ENCODE measurements around the gene MIA. TPM values are rescaled to one million over a fixed set of nuclear protein-coding genes. Genes with fewer than 3 reads are reported as not detected.
A peak's percentile ranks its signal among the peaks of the same experiment; 100 is the strongest.
"Not testable (repeated sequence)": the region's sequence is repeated elsewhere in the genome, so short reads cannot be mapped to it uniquely, and the experiment has no call there.

MIA gene
- total RNA-seq, 1 experiment from 2014 or later: 234 TPM

- DNase-seq (ENCODE audit: low read depth, low spot score): peak; percentile 14
- in situ Hi-C loops (cut with HindIII; ENCODE audit: low pct_unique_long_range_greater_than_20kb, low sequenced_read_pairs): no loop called here
Observed at GRCh38 chr19:40807147-40808020, 32.1 kb downstream of the MIA start.

GRCh38 chr19:40808021-40808325 is 32.7 kb downstream of the MIA start:
- in situ Hi-C loops (cut with HindIII; ENCODE audit: low pct_unique_long_range_greater_than_20kb, low sequenced_read_pairs): no loop called here
- DNase-seq (ENCODE audit: low read depth, low spot score): no peak

DNA sequence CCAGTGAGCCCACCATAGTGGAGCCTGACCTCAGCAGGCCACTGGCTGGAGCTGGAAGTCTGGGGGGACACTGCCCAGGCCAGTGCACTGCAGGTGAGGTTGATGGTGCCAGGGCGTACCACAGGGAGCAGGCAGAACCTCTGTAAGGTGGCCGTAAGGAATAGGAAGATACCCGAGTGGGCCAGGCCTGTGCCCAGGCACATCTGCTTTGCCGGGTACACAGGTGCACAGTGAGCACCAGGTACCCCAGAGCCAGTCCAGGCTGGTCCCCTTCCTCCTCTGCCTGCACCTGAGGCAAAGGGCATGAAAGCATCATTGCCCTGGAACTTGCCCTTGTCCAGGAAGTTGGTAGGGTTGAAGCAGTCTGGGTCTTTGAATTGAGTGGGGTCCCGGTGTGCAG is 33.2 kb downstream of the MIA start:
- in situ Hi-C loops (cut with HindIII; ENCODE audit: low pct_unique_long_range_greater_than_20kb, low sequenced_read_pairs): no loop called here

GRCh38 chr19:40809358-40810086 is 34.2 kb downstream of the MIA start:
- in situ Hi-C loops (cut with HindIII; ENCODE audit: low pct_unique_long_range_greater_than_20kb, low sequenced_read_pairs): no loop called here

More for the DNA sequence above, 33.2 kb downstream of the MIA start:
- DNase-seq (ENCODE audit: low read depth, low spot score): no peak

GRCh38 chr19:40810160-40810559 is 34.8 kb downstream of the MIA start:
- DNase-seq (ENCODE audit: low read depth, low spot score): no peak
- in situ Hi-C loops (cut with HindIII; ENCODE audit: low pct_unique_long_range_greater_than_20kb, low sequenced_read_pairs): no loop called here

More at GRCh38 chr19:40809358-40810086, 34.2 kb downstream of the MIA start:
- DNase-seq (ENCODE audit: low read depth, low spot score): no peak

- in situ Hi-C loops (cut with HindIII; ENCODE audit: low pct_unique_long_range_greater_than_20kb, low sequenced_read_pairs): not testable (repeated sequence)
- peak; percentile 61 for DNase-seq (ENCODE audit: low read depth, low spot score)
Observed at GRCh38 chr19:40810649-40811408, 35.5 kb downstream of the MIA start.

DNA sequence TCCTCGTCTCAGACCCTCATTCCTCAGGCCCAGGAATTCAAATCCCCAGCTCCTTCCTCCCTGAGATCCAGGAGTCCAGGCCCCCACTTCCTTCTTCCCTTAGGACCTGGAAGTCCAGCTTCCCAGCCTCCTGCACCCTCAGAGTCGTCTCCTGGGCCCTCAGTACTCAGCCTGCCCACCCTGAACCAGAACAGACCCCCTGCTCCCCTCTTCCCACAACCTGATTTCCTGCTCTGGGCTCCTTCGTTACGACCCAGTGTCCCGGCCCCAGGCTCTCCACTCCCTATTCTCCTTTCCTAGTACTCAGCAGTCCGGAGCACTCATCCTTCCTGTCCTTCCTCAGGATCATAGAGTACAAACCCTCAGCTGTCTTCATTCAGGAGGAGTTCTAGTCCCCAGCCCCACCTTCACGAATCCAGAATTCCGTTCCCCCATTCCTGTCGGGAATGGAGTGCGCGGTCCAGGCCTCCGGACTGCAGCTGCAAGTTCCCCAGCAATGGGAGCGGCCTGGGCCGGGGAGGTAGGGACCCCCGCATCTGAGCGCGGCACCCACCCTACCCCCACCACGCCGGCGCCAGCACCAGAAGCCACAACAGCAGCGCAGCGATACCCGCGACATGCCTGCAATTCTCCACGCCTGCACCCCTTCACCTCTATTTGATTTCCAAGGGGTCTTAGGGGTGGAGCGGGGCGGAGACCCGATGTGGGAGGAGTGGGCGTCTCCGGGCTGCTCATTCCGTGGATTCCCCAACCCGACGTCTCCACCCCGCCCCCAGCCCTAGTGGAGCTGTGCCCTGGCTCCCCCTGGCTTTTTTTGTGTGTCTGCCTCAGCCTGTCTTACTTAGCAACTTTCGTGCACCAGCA is 36.4 kb downstream of the MIA start:
- in situ Hi-C loops (cut with HindIII; ENCODE audit: low pct_unique_long_range_greater_than_20kb, low sequenced_read_pairs): no loop called here
- DNase-seq (ENCODE audit: low read depth, low spot score): no peak

DNA sequence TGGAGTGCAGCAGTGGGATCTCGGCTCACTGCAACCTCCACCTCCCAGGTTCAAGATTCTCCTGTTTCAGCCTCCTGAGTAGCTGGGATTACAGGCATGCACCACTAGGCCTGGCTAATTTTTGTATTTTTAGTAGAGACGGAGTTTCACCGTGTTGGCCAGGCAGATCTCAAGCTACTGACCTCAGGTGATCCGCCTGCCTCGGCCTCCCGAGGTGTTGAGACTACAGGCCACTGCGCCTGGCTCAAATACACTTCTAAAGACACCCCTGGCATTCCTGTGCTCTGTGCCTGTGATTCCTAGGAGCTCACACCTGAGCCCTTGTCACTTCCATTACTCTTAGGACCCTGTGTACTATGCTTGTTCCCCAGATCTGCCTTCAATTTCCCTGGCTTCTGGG is 37.2 kb downstream of the MIA start:
- DNase-seq (ENCODE audit: low read depth, low spot score); in situ Hi-C loops (cut with HindIII; ENCODE audit: low pct_unique_long_range_greater_than_20kb, low sequenced_read_pairs): not testable (repeated sequence)

DNA sequence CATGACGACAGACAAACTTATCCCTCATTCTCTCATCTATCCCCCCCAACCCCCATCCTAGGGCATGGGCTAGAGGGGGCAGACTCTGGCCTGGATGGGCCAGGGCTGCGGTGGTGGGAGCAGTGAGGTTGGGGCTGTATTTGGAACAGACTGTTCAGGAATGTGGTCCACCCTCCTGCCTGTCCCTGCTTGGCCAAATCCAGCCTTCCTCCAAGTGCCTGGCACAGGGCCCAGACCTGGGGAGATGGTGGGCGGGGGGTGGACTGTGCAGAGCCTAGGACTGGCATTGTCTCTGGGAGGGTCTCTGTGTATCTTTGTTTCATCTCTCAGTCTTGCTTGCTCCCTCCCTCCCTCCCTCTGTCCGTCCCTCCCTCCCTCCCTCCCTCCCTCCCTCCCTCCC is 37.9 kb downstream of the MIA start:
- in situ Hi-C loops (cut with HindIII; ENCODE audit: low pct_unique_long_range_greater_than_20kb, low sequenced_read_pairs): no loop called here
- DNase-seq (ENCODE audit: low read depth, low spot score): no peak

DNA sequence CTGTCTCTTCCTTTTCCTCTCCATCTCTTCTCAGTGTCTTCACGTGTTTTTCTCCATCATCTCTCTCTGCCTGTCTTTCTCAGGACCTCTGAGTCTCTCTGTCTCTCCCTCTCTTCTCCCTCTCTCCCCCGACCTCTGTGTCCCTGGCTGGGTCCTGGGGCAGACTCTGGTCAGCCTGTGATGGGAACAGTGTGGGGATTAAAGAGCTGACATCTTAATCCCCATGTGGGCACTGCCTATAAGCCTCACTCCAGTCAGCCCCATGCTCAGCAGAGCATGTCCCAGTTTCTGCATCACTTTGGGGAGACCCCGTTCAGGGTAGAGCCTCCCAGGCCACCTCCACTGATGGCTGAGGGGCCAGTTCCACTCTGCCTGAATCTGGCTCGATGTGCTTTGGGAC is 39.9 kb downstream of the MIA start:
- in situ Hi-C loops (cut with HindIII; ENCODE audit: low pct_unique_long_range_greater_than_20kb, low sequenced_read_pairs): no loop called here
- no peak for DNase-seq (ENCODE audit: low read depth, low spot score)

DNA sequence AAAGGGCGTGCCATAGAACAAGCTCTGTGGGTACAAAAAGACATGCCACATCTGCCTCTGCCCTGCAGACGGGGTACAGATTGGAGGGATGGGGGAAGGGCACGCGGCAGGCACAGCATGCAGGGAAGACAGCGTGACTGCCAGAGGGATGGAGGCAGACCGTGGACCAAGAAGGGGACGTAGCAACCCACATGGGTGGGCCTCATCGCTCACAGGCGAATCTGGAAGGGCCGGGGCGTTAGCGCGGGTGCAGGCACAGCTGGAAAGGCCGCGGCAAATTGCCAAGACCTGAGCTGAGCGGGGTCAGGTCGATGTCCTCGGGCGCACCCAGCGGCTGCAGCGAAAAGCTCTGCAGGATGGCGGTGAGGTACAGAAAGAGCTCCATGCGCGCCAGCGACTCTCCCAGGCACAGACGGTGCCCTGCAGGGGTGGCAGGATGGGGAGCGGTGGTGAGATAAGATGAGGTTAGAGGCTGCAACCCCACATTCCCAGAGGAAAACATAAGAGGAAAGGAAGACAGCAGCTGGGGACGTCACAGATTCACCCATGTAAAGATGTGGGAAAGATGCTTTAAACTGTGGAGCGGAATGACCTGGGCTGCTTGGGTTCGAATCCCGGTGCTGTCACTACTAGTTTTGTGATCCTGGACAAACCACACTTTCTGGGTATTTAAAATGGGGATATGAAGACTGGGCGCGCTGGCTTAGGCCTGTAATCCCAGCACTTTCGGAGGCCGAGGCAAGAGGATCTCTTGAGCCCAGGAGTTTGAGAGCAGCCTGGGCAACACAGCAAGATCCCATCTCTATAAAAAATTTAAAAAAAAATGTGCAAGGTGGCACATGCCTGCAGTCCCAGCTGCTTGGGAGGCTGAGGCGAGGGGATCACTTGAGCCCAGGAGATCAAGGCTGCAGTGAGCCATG is 43.4 kb downstream of the MIA start:
- DNase-seq (ENCODE audit: low read depth, low spot score); in situ Hi-C loops (cut with HindIII; ENCODE audit: low pct_unique_long_range_greater_than_20kb, low sequenced_read_pairs): not testable (repeated sequence)

- peak; percentile 26 for DNase-seq (ENCODE audit: low read depth, low spot score)
- in situ Hi-C loops (cut with HindIII; ENCODE audit: low pct_unique_long_range_greater_than_20kb, low sequenced_read_pairs): not testable (repeated sequence)
Observed at GRCh38 chr19:40819479-40820234, 44.3 kb downstream of the MIA start.

DNA sequence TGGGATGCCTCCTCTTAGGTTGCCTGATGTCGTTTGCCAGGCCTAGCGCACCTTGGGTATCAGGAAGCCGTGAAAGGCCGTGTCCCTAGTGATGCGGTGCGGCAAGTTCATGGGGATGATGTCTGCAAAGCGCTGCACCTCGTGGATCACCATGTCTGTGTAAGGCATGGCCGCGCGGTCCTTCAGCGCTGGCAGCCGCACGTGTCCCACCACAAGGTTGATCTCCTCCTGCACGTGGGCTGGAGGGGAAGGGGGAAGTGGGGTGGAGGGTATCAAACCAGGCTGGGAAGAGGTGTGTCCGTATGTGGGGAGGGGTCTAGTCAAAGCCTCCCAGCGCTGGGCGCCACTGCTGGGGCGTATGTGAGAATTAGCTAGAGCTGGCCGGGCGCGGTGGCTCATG is 46.8 kb downstream of the MIA start:
- in situ Hi-C loops (cut with HindIII; ENCODE audit: low pct_unique_long_range_greater_than_20kb, low sequenced_read_pairs): no loop called here
- no peak for DNase-seq (ENCODE audit: low read depth, low spot score)

GRCh38 chr19:40822704-40823553 is 47.6 kb downstream of the MIA start:
- in situ Hi-C loops (cut with HindIII; ENCODE audit: low pct_unique_long_range_greater_than_20kb, low sequenced_read_pairs); DNase-seq (ENCODE audit: low read depth, low spot score): not testable (repeated sequence)

GRCh38 chr19:40824916-40825315 is 49.6 kb downstream of the MIA start:
- DNase-seq (ENCODE audit: low read depth, low spot score); in situ Hi-C loops (cut with HindIII; ENCODE audit: low pct_unique_long_range_greater_than_20kb, low sequenced_read_pairs): not testable (repeated sequence)

Data from SK-MEL-5 (cell line).